Measurements from ENCODE around the gene ERAP2. TPM values are rescaled to one million over a fixed set of nuclear protein-coding genes. Genes with fewer than 3 reads are reported as not detected.

Gene ERAP2
- total RNA-seq, 2 experiments from 2014 or later, result 19.5 to 29.3 TPM

DNA sequence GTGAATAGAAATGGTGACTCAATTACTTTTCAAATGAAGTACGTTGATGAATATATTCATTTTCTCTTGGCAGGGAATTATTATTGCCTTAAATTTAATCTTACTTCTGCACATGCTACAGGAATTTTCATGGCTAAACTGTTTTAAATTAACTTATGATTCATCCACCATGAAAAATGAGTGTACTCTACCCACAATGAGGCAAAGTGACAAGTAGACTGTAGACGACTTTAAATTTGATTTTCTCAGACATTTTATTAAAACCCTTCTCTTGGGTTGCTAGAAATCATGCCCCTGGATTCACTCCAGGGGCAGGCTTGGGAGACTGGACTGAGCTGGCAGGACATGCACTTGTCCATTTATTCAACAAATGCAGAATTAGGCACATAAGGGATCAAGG is 23.5 kb upstream of the ERAP2 start:
- no peaks in the 10 kb centered on the region for H3K79me2 ChIP-seq (ENCODE audit: insufficient read depth, low read depth, low read length)
- no peak overlapping the region for H3K4me3 ChIP-seq (ENCODE audit: low read depth, low read length, poor library complexity, severe bottlenecking)
- H3K9me3 ChIP-seq (ENCODE audit: low read length), result peaks cover 7% of the 10 kb centered on the region; the same call in 1 of the 2 replicates
- H2AFZ ChIP-seq (ENCODE audit: low read length), result no peak overlapping the region
- H3K4me2 ChIP-seq (ENCODE audit: low read length), result no peak overlapping the region
- CTCF ChIA-PET (ENCODE audit: unreplicated experiment), result no interaction called here
- intact Hi-C loops (cut with micrococcal nuclease; ENCODE audit: unreplicated experiment), result no loop called here
- POLR2A ChIA-PET, result interaction anchor here (0.5 kb wide), 1 partner anchor 246 kb away, joined by 3 read pairs; no protein-coding TSS in a partner anchor
- no TSS peak for BruUV-seq (replicated peaks)
- TF ChIP-seq, protein P1, sequence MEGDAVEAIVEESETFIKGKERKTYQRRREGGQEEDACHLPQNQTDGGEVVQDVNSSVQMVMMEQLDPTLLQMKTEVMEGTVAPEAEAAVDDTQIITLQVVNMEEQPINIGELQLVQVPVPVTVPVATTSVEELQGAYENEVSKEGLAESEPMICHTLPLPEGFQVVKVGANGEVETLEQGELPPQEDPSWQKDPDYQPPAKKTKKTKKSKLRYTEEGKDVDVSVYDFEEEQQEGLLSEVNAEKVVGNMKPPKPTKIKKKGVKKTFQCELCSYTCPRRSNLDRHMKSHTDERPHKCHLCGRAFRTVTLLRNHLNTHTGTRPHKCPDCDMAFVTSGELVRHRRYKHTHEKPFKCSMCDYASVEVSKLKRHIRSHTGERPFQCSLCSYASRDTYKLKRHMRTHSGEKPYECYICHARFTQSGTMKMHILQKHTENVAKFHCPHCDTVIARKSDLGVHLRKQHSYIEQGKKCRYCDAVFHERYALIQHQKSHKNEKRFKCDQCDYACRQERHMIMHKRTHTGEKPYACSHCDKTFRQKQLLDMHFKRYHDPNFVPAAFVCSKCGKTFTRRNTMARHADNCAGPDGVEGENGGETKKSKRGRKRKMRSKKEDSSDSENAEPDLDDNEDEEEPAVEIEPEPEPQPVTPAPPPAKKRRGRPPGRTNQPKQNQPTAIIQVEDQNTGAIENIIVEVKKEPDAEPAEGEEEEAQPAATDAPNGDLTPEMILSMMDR (conservative IDR thresholded peaks at IDR 0.05; ENCODE audit: low read length), result no peak
- H4K20me1 ChIP-seq (ENCODE audit: insufficient read depth, low read length), result no peaks in the 10 kb centered on the region
- H3K36me3 ChIP-seq (ENCODE audit: insufficient read depth, low read length), result no peaks in the 10 kb centered on the region
- no peak overlapping the region for H3K27ac ChIP-seq (ENCODE audit: low read depth, low read length, poor library complexity, severe bottlenecking)
- no peaks in the 10 kb centered on the region for H3K9me2 ChIP-seq (ENCODE audit: insufficient read depth, low read length)
- no peak for DNase-seq (ENCODE audit: low spot score)
- no peaks in the 10 kb centered on the region for H3K4me1 ChIP-seq (ENCODE audit: insufficient read depth, low read length, poor library complexity, severe bottlenecking)

- Histone ChIP-seq H3K4me2 (ENCODE audit: low read length) (no peak overlapping the region), H3K4me3 (ENCODE audit: low read depth, low read length, poor library complexity, severe bottlenecking) (no peak overlapping the region), H3K36me3 (ENCODE audit: insufficient read depth, low read length) (no peaks in the 10 kb centered on the region), H3K9me2 (ENCODE audit: insufficient read depth, low read length) (no peaks in the 10 kb centered on the region), H4K20me1 (ENCODE audit: insufficient read depth, low read length) (no peaks in the 10 kb centered on the region), H3K9me3 (ENCODE audit: low read length) (peaks cover 7% of the 10 kb centered on the region; the same call in 1 of the 2 replicates), H3K79me2 (ENCODE audit: insufficient read depth, low read depth, low read length) (no peaks in the 10 kb centered on the region), H2AFZ (ENCODE audit: low read length) (no peak overlapping the region), H3K27ac (ENCODE audit: low read depth, low read length, poor library complexity, severe bottlenecking) (no peak overlapping the region), H3K4me1 (ENCODE audit: insufficient read depth, low read length, poor library complexity, severe bottlenecking) (no peaks in the 10 kb centered on the region)
- no peak for DNase-seq (ENCODE audit: low spot score)
- TF ChIP-seq, protein P1 (conservative IDR thresholded peaks at IDR 0.05; ENCODE audit: low read length), result no peak
- no TSS peak for BruUV-seq (replicated peaks)
- ChIA-PET CTCF (ENCODE audit: unreplicated experiment) (no interaction called here), POLR2A (no interaction called here)
- intact Hi-C loops (cut with micrococcal nuclease; ENCODE audit: unreplicated experiment), result no loop called here
Measured at GRCh38 chr5:96854067-96854466, 22.2 kb upstream of the ERAP2 start.

- Histone ChIP-seq H3K79me2 (ENCODE audit: insufficient read depth, low read depth, low read length) (no peaks in the 10 kb centered on the region), H3K9me3 (ENCODE audit: low read length) (no peaks in the 10 kb centered on the region), H3K4me3 (ENCODE audit: low read depth, low read length, poor library complexity, severe bottlenecking) (no peak overlapping the region), H3K4me1 (ENCODE audit: insufficient read depth, low read length, poor library complexity, severe bottlenecking) (no peaks in the 10 kb centered on the region), H3K27ac (ENCODE audit: low read depth, low read length, poor library complexity, severe bottlenecking) (no peak overlapping the region), H4K20me1 (ENCODE audit: insufficient read depth, low read length) (no peaks in the 10 kb centered on the region), H3K36me3 (ENCODE audit: insufficient read depth, low read length) (no peaks in the 10 kb centered on the region), H2AFZ (ENCODE audit: low read length) (no peak overlapping the region), H3K9me2 (ENCODE audit: insufficient read depth, low read length) (no peaks in the 10 kb centered on the region), H3K4me2 (ENCODE audit: low read length) (no peak overlapping the region)
- DNase-seq (ENCODE audit: low spot score), result no peak
- intact Hi-C loops (cut with micrococcal nuclease; ENCODE audit: unreplicated experiment), result no loop called here
- TF ChIP-seq EZH2phosphoT487 (IDR thresholded peaks at IDR 0.05; ENCODE audit: borderline replicate concordance, low read depth, low read length), result no peak
- TF ChIP-seq, protein P1 (conservative IDR thresholded peaks at IDR 0.05; ENCODE audit: low read length), result no peak
- CTCF ChIA-PET (ENCODE audit: unreplicated experiment), result no interaction called here
- no TSS peak for BruUV-seq (replicated peaks)
- POLR2A ChIA-PET, result interaction anchor here (0.7 to 1.3 kb wide), 4 partner anchors 10 to 133 kb away, joined by 3 to 4 read pairs (median 4); no protein-coding TSS in a partner anchor
Measured at GRCh38 chr5:96855031-96855872, 21.0 kb upstream of the ERAP2 start.
